ENCODE data around the gene SMARCA1.

The SMARCA1 gene

DNA sequence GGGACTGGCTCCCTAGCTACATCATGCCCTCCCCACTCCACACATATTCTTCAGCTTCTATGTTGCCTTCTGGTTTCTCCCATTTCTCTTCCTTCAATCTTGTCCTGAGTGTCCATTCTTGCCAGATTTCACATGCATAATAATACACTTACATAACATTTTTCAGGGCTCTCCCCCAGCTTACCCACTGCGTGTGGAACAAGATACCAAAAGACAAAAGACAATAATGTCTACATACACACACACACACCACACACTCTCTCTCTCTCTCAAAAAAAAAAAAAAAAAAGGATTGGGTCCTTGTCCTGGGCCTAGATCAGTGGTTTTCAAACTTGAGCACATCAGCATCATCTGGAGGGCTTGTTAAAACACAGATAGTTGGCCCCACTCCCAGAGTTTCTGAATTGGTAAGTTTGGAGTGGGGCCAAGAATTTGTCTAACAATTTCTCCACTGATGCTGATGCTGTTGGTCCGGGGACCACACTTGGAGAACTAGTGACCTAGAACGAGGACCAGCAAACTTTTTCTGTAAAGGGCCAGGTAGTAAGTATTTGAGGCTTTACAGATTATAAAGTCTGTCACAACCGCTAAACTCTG lies 6.5 kb upstream of the SMARCA1 start:
- DNase-seq (ENCODE audit: low read depth), result no peak

DNA sequence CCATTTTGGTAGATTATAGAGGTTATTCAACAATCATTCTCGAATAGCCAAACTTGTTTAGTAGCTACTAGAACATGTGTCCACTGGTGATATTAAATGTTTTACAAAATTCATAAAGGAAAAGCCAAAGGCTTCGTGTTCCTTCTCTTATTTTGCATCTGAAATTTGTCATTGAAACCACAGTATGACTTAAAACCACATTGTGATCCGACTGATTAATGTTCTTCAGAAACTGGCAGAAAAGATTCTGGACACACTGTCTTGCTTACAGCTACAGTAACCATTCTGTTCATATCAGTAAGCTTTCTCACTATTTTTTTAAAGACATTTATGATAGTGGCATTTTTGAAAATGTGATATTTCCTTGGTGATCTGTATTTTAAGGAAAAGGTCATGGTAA lies 2.6 kb upstream of the SMARCA1 start:
- no peak for DNase-seq (ENCODE audit: low read depth)

GRCh38 chrX:129525162-129525561 lies 1.9 kb upstream of the SMARCA1 start:
- DNase-seq (ENCODE audit: low read depth), result no peak

GRCh38 chrX:129524250-129524850 lies 1.1 kb upstream of the SMARCA1 start:
- no peak for DNase-seq (ENCODE audit: low read depth)

DNA sequence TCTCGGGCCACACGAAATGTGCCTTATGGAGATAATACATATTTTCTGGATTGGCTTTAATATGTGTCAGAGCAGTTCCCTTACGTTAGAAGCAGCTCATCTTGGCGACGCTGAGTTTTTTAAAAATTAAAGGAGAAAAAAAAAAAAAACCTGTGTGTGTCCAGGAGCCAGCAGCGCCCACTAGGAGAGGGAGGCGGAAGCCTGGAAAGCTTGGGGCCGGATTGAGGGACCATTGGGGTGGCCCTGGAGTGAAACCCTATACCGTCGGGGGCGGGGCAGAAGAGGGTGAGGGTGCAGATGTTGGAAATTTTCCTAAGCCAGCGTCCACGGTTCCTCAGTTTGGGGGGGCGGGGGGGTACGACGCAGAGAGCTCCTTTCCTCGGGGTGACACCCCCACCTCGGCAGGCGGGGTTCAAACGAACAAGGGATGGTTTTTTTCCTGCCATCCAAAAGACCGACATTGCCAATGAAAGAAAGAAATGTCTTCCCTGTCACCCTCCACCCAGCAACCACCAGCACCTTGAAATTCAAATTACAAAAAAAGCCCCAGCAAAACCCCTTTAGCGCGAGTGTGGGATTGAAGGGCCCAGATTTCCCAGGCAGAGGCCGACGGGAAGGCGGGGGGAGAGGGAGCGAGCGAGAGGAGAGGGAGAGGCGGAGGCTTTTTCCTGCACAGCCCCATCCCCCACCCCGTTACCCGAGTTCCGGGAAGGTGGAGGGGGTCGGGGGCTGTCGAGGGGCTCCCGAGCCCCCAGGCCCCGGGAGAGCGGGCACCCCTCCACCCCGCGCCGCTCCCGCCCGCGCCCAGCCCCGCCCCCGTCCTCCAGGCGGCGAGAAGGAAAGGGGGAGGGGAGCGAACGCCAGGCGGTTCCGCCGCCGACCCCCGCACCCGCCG lies 859 bp downstream of the SMARCA1 start:
- DNase-seq (ENCODE audit: low read depth), result no peak

- no peak for DNase-seq (ENCODE audit: low read depth)
Observed at GRCh38 chrX:129520151-129520550, 3.1 kb downstream of the SMARCA1 start.

DNA sequence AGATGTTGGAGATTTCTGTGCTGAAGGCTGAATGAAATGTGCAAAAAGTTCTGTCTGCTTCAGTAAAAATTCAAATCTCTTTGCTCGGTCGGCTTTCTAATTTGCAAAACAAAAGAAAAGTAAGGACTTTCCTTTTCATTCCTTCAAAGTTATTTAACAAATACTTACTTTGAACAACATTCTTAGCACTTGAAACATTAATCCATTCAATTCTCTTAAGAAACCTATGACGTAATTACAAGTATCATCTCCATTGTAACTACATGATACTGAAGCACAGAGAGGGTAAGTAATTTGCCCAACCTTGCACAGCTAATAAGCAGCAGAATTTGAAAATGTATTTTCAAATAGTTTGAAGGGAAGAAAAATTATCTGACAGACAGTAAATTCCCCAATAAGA lies 6.9 kb downstream of the SMARCA1 start:
- DNase-seq (ENCODE audit: low read depth), result no peak

DNA sequence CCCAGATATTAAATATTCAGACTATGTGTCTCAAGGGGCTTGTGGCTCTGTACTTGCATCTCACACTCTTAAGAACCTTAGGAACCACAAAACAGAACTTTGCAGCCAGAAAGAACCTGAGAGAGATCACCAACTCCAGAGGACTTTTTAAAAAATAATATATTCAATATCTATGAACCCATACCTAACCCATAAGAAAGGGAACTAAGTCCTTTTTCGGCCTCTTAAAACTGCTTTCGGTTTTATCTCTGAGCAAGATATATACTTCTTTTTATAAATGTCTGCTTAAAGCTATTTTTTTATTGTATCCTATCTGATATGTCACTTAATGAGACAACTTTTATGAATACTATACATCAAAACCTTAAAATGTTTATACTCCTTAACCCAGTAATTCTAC lies 10.9 kb downstream of the SMARCA1 start:
- no peak for DNase-seq (ENCODE audit: low read depth)

DNA sequence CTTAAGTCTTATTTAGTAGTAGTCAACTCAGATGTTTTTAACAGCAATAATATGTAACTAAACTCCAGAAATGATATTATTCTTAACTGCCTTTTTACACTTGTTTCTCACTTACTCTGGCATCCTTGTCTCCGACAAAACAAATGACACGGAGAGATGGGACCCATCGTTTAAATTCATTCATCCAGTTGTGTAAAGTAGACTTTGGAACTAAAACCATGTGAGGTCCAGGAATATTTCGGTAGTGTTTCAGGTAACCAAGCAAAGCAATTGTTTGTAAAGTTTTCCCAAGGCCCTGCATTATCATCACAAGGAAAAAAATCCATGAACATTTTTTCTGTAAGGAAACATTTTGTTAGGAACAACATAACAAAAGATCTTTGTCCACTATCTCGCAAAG lies 11.6 kb downstream of the SMARCA1 start:
- no peak for DNase-seq (ENCODE audit: low read depth)

- DNase-seq (ENCODE audit: low read depth), result no peak
Observed at GRCh38 chrX:129510331-129510730, 13.0 kb downstream of the SMARCA1 start.

DNA sequence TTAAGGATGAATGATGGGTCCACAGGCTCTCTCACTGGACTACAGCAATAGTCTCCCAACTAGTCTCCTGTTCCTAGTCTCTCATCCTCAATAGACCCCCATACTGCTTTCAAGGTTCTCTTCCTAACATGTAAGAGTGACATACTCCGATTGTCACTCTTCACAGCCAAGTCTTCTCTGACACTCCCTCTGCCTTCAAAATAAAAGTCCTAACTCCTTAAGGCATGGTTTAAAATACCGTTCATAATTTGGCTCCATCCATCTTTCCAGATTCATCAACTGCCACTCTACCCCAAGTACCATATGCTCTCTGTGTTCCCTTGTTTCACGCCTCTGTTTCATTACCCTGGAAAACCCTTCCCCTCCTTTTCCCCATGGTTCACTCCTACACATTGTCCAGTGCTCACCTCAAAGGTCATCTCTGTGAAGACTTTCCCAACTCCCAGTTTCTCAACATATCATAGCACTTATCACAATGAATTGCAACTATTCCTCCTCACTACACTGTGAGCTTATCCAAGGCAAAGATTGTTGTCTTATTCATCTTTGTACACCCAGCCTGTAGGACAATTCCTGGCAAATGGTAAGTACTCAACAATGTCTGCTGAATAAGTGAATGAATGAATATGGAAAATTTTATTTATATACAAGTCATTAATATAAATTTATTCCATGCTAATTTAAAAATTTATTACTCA lies 26.0 kb downstream of the SMARCA1 start:
- no peak for DNase-seq (ENCODE audit: low read depth)

GRCh38 chrX:129496625-129497024 lies 26.7 kb downstream of the SMARCA1 start:
- DNase-seq (ENCODE audit: low read depth), result no peak

- DNase-seq (ENCODE audit: low read depth), result no peak
Observed at GRCh38 chrX:129495900-129496299, 27.4 kb downstream of the SMARCA1 start.

DNA sequence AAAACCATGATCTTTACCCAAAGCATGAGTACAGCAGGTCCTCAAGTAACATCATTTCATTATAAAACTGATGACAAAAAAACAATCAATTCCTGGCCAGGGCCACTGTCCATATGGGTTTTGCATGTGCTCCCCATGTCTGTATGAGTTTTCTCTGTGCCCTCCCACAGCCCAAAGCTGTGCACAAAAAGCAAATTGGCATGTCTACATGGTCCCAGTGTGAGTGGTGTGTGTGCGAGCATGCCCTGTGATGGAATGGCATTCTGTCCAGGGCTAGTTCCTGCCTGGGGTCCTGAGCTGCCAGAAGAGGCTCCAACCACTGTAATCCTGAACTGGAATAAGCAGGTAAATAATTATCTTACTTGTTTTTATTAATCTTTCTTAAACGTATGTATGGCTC lies 28.4 kb downstream of the SMARCA1 start:
- DNase-seq (ENCODE audit: low read depth), result no peak

- DNase-seq (ENCODE audit: low read depth), result no peak
Observed at GRCh38 chrX:129493643-129494042, 29.6 kb downstream of the SMARCA1 start.

DNA sequence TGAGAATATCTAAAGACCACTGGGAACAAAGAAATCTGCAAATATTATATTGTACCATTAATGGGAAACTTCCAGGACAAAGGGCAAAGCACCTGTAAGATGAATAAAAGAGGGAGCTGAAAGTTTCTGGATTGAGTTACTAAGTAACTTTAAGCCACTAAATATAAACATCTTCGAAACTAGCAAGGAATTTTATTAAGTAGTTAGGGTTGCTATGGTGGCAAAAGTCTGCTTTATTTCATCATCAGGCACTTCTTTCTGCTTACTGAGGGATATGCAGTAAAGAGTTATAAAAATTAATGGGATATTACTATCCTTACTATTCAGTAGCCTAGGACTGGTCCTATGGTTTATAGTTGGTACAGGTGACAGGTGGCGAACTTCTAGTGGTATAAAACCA lies 33.0 kb downstream of the SMARCA1 start:
- no peak for DNase-seq (ENCODE audit: low read depth)

DNA sequence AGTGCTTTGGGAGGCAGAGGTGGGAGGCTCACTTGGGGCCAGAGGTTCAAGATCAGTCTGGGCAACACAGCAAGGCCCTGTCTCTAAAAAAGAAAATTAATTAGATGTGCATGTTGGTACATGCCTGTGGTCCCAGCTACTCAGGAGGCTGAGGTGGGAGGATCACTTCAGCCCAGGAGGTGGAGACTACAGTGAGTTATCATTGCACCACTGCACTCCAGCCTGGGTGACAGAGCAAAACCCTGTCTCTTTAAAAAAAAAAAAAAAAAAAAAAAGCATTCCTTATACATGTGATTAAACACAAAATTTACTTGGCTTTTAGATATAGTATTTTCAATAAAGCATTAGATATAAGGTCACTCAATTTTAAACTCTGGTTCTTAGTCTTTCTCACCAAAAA lies 34.9 kb downstream of the SMARCA1 start:
- DNase-seq (ENCODE audit: low read depth), result no peak

GRCh38 chrX:129480889-129481288 lies 42.4 kb downstream of the SMARCA1 start:
- no peak for DNase-seq (ENCODE audit: low read depth)

DNA sequence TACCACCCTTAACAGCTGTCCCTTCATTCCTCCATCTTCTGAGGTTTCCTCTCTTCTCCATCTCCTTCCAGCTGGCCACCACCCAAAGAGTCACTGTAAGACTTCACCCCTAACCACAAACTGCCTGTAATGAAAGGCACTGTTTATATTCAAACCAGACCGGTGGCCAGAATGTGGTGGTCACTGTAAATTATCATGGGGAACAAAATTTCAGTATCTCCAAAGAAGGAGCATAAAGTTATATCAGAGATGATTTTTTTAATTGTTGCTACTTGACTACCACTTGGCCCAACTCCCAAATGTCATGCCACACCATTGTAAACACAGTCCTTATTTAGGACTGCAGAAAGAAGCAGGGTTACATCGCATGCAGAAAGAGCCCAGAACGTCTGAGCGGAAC lies 44.8 kb downstream of the SMARCA1 start:
- DNase-seq (ENCODE audit: low read depth), result no peak

DNA sequence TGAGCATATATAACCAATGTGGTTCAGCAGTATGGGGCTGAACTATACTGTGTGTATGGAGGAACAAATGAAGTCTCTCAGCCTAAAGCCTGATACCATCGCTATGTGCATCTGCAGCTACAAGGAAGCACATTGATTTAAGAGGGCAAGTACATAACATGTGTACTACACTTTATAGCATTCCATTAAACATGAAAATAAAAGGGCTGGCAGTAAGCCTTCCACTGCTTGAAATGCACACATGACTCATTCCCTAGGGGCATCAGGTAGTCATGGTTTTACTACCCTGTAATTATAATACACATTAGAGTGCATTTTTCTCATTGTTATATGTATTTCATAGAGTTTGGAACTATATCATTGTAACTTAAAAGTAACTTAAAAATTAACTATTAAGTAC lies 51.2 kb downstream of the SMARCA1 start:
- no peak for DNase-seq (ENCODE audit: low read depth)

DNA sequence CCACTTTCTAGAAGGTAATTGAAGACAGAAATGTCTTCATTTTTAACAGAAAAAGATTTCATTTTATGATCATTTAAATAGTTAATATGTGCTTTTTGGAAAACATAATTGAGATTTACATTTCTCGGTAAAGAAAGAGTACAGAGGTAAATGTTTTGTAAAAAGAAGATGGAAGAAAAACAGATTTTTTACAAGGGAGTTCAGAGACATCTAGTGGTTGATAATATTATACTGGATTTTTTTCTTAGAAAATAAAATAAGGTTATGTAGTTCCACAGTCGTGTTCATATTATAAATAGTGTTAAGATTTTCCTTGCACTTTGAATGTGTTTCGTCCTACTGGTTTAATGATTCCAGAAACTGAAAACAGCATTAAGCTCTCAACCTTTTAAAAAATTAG lies 60.6 kb downstream of the SMARCA1 start:
- no peak for DNase-seq (ENCODE audit: low read depth)

GRCh38 chrX:129461801-129462456 lies 61.4 kb downstream of the SMARCA1 start:
- DNase-seq (ENCODE audit: low read depth), result no peak

Data from activated T-helper 1 cell treated with Interleukin-2 at 50 U/mL for 16 hours (primary cell).